OCI-LY7 (cell line): ENCODE results near the gene RFWD3.

Experiments used
- EZH2phosphoT487 ChIP-seq: fragments of 200-600 bp; sonication (generic); IDR thresholded peaks from 2 replicates; pipeline ENCODE4 v1.6.1; 2018; ENCODE audit warnings: low read depth, borderline replicate concordance, mild to moderate bottlenecking, mixed run types, antibody characterized with exemption, low read length, moderate library complexity, mixed read lengths
- TF ChIP-seq, protein P1 (sequence below): fragments of 200-600 bp; sonication (generic); conservative IDR thresholded peaks from 2 replicates; pipeline ENCODE4 v1.5.1; 2014; ENCODE audit warnings: mild to moderate bottlenecking, antibody characterized with exemption, low read length, moderate library complexity, mixed read lengths

- TF ChIP-seq, protein P1, sequence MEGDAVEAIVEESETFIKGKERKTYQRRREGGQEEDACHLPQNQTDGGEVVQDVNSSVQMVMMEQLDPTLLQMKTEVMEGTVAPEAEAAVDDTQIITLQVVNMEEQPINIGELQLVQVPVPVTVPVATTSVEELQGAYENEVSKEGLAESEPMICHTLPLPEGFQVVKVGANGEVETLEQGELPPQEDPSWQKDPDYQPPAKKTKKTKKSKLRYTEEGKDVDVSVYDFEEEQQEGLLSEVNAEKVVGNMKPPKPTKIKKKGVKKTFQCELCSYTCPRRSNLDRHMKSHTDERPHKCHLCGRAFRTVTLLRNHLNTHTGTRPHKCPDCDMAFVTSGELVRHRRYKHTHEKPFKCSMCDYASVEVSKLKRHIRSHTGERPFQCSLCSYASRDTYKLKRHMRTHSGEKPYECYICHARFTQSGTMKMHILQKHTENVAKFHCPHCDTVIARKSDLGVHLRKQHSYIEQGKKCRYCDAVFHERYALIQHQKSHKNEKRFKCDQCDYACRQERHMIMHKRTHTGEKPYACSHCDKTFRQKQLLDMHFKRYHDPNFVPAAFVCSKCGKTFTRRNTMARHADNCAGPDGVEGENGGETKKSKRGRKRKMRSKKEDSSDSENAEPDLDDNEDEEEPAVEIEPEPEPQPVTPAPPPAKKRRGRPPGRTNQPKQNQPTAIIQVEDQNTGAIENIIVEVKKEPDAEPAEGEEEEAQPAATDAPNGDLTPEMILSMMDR, result no peak
- no peak for TF ChIP-seq EZH2phosphoT487
Observed at GRCh38 chr16:74592847-74593246, 73.8 kb downstream of the RFWD3 start.
